Gastroesophageal sphincter (tissue), 3 donors: ENCODE data around the gene IL19.

Source experiments
- CTCF ChIP-seq, 4 experiments: fragments of 200-600 bp in 2 of 4; fragments of 450-650 bp in 2 of 4; sonication (generic) in 1 of 4; IDR thresholded peaks; one replicate each; pipeline ENCODE4 v1.5.1; 2017 to 2019; ENCODE audit warnings: antibody characterized with exemption in 4 of 4, mild to moderate bottlenecking in 2 of 4, moderate library complexity in 2 of 4
- POLR2AphosphoS5 ChIP-seq: sonication (generic); formaldehyde crosslinking; IDR thresholded peaks from one replicate; pipeline ENCODE4 v1.6.1; 2017; ENCODE audit warnings: antibody characterized with exemption

GRCh38 chr1:206721454-206721853, 49.1 kb upstream of the IL19 start:
- TF ChIP-seq POLR2AphosphoS5 (no peak), CTCF (IDR thresholded peaks at IDR 0.05) (no peak)
